ENCODE measurements around the gene CRK. TPM values are rescaled to one million over a fixed set of nuclear protein-coding genes. Genes with fewer than 3 reads are reported as not detected.

Gene CRK
- total RNA-seq, 1 donor from 2014 or later, result 57.1 TPM

GRCh38 chr17:1498233-1498632, 42.2 kb upstream of the CRK start:
- peaks cover 12% of the 10 kb centered on the region for H3K4me1 Mint-ChIP-seq (ENCODE audit: unreplicated experiment)
- TF ChIP-seq CTCF (IDR thresholded peaks at IDR 0.05), result no peak
- no peak overlapping the region for H3K27ac Mint-ChIP-seq (ENCODE audit: unreplicated experiment)
- no peak overlapping the region for H3K4me3 Mint-ChIP-seq (ENCODE audit: unreplicated experiment)
- H3K36me3 Mint-ChIP-seq (ENCODE audit: unreplicated experiment), result no peaks in the 10 kb centered on the region
- no peaks in the 10 kb centered on the region for H3K27me3 Mint-ChIP-seq (ENCODE audit: unreplicated experiment)
- no peaks in the 10 kb centered on the region for H3K9me3 Mint-ChIP-seq (ENCODE audit: unreplicated experiment)
- no peak for DNase-seq (ENCODE audit: extremely low spot score, unreplicated experiment)

- DNase-seq (ENCODE audit: extremely low spot score, unreplicated experiment), result no peak
- H3K9me3 Mint-ChIP-seq (ENCODE audit: unreplicated experiment), result no peaks in the 10 kb centered on the region
- no peaks in the 10 kb centered on the region for H3K36me3 Mint-ChIP-seq (ENCODE audit: unreplicated experiment)
- H3K4me3 Mint-ChIP-seq (ENCODE audit: unreplicated experiment), result no peak overlapping the region
- peaks cover 13% of the 10 kb centered on the region for H3K4me1 Mint-ChIP-seq (ENCODE audit: unreplicated experiment)
- no peak overlapping the region for H3K27ac Mint-ChIP-seq (ENCODE audit: unreplicated experiment)
- TF ChIP-seq CTCF (IDR thresholded peaks at IDR 0.05), result no peak
- H3K27me3 Mint-ChIP-seq (ENCODE audit: unreplicated experiment), result no peaks in the 10 kb centered on the region
These were observed 41.8 kb upstream of the CRK start for GRCh38 chr17:1497831-1498230.

- DNase-seq (ENCODE audit: extremely low spot score, unreplicated experiment), result no peak
- Mint-ChIP-seq H3K27me3 (ENCODE audit: unreplicated experiment) (no peaks in the 10 kb centered on the region), H3K4me3 (ENCODE audit: unreplicated experiment) (no peak overlapping the region), H3K4me1 (ENCODE audit: unreplicated experiment) (peaks cover 18% of the 10 kb centered on the region), H3K9me3 (ENCODE audit: unreplicated experiment) (no peaks in the 10 kb centered on the region), H3K36me3 (ENCODE audit: unreplicated experiment) (no peaks in the 10 kb centered on the region), H3K27ac (ENCODE audit: unreplicated experiment) (no peak overlapping the region)
- TF ChIP-seq CTCF (IDR thresholded peaks at IDR 0.05), result no peak
These were observed 40.8 kb upstream of the CRK start for GRCh38 chr17:1496869-1497268.

- Mint-ChIP-seq H3K9me3 (ENCODE audit: unreplicated experiment) (no peaks in the 10 kb centered on the region), H3K36me3 (ENCODE audit: unreplicated experiment) (no peaks in the 10 kb centered on the region), H3K27me3 (ENCODE audit: unreplicated experiment) (no peaks in the 10 kb centered on the region), H3K4me3 (ENCODE audit: unreplicated experiment) (no peak overlapping the region), H3K27ac (ENCODE audit: unreplicated experiment) (peak overlapping the region; percentile 66), H3K4me1 (ENCODE audit: unreplicated experiment) (peaks cover 24% of the 10 kb centered on the region)
- no peak for DNase-seq (ENCODE audit: extremely low spot score, unreplicated experiment)
- TF ChIP-seq CTCF (IDR thresholded peaks at IDR 0.05), result no peak
These were observed 39.4 kb upstream of the CRK start for GRCh38 chr17:1495265-1495989.

GRCh38 chr17:1494736-1495253, 38.8 kb upstream of the CRK start:
- DNase-seq (ENCODE audit: extremely low spot score, unreplicated experiment), result no peak
- Mint-ChIP-seq H3K36me3 (ENCODE audit: unreplicated experiment) (no peaks in the 10 kb centered on the region), H3K4me1 (ENCODE audit: unreplicated experiment) (peaks cover 28% of the 10 kb centered on the region), H3K27me3 (ENCODE audit: unreplicated experiment) (no peaks in the 10 kb centered on the region), H3K9me3 (ENCODE audit: unreplicated experiment) (no peaks in the 10 kb centered on the region), H3K4me3 (ENCODE audit: unreplicated experiment) (no peak overlapping the region), H3K27ac (ENCODE audit: unreplicated experiment) (peak overlapping the region; percentile 66)
- TF ChIP-seq CTCF (IDR thresholded peaks at IDR 0.05), result no peak
